Measurements from ENCODE around the gene CRKL. TPM values are rescaled to one million over a fixed set of nuclear protein-coding genes. Genes with fewer than 3 reads are reported as not detected.

CRKL gene
- total and polyA plus RNA-seq, 11 donors = 22.4 to 64.2 (median 52.9) TPM

DNA sequence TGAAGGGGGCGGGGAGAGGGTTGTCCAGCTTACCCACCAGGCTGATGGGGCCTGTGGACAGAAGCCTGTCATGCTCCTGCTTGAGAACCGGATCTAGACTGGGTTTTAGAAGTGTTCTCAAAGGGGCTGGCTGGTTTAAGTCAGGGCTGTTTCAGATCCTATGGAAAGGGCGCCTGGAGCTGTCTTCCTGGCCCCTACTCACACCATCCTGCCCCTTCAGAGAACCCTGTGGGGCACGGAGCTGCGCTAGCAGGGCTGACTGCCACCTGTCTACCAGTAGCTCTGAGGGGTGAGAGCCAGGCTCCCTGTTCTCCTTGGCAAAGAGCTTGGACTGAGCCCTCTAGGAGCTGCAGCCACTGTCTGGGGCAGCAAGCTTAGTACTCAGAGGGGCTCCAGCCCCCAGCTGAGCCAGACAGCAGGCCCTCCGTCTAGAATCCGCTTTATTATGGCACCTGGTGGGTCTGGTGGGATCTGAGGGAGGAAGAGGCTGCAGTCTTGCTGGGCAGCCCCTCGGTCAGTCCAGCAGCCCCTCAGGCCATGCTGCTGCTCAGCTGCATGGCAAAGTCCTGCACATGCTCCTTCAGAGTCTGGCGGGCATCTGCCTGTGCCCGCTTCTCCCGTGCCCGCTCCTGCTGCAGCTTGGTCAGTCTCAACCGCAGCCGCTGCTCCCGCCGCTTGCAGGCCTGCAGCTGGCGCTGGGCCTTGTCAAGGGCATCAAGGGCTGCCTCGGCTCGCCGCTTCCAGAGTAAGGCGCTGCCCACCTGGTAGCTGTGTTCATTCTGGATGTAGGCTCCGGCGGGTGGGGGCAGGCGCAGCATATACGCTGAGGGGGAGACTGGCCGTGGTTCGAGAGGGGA, 82.4 kb downstream of the CRKL start:
- no peak for TF ChIP-seq POLR2A (IDR thresholded peaks at IDR 0.05)
- TF ChIP-seq, protein P1, sequence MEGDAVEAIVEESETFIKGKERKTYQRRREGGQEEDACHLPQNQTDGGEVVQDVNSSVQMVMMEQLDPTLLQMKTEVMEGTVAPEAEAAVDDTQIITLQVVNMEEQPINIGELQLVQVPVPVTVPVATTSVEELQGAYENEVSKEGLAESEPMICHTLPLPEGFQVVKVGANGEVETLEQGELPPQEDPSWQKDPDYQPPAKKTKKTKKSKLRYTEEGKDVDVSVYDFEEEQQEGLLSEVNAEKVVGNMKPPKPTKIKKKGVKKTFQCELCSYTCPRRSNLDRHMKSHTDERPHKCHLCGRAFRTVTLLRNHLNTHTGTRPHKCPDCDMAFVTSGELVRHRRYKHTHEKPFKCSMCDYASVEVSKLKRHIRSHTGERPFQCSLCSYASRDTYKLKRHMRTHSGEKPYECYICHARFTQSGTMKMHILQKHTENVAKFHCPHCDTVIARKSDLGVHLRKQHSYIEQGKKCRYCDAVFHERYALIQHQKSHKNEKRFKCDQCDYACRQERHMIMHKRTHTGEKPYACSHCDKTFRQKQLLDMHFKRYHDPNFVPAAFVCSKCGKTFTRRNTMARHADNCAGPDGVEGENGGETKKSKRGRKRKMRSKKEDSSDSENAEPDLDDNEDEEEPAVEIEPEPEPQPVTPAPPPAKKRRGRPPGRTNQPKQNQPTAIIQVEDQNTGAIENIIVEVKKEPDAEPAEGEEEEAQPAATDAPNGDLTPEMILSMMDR (IDR thresholded peaks at IDR 0.05) = no peak
- peaks cover 3 to 36% (median 30%) of the 10 kb centered on the region in 12 donors for H3K4me1 ChIP-seq
- H3K9me3 ChIP-seq = no peaks in the 10 kb centered on the region
- H3K4me3 ChIP-seq = peak overlapping the region in 2 of 12 donors; percentile 79 to 81
- no peak for ATAC-seq
- WGBS, 4 donors = 89 to 93% (median 91%) methylated on average over 21 to 27 of the region's 27 CpGs
- no peaks in the 10 kb centered on the region for H3K27me3 ChIP-seq
- peak in 1 of 5 donors; percentile 5 for DNase-seq
- peak overlapping the region in 1 of 12 donors; percentile 98 for H3K27ac ChIP-seq
- peaks cover 0 to 56% (median 42%) of the 10 kb centered on the region in 9 donors for H3K36me3 ChIP-seq
- intact Hi-C loops (cut with DNase I) = loop anchor here in 4 of 10 donors (2.0 to 10.0 kb wide), 4 partner anchors 19 to 145 kb away; partner anchors contain the start of genes CRKL (in 2 of the 4), PI4KA (in 2 of the 4) and SNAP29 (in 2 of the 4)

DNA sequence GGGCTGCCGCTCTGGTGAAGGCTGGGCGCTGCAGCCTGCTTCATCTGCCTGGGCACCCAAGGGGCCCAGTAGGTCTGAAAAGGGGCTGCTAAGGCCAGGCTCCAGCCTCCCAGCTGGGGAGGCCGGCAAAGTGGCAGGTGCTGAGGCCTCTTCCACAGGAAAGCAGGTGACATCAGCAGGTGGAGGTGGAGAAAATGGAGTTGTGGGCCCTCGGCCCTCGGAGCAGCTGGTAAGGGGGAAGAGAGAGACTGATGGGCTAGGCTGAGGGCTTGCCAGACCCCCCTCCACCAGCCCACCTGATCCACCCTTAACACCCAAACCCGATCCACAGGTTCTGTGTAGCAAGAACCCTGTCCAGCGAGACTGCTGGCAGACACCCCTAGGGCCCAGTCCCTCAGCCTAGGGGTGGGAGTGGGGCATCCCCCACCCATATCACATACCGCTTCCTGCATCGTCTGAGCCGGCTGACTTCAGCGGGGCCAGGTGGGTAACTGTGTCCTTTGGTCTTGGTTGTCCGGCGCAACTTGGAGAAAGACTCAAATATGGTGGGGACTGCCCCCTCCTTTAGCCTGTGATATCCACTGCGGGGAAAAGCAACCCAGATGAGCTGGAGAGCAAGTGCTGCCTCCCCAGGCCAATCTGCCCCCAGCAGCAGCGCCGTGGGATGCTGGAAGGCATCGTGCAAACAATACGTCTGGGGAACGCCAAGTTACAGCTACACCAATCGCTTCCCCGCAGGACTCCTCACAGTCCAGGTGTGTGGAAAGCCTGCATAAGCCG, 83.2 kb downstream of the CRKL start:
- Histone ChIP-seq H3K9me3 (no peaks in the 10 kb centered on the region), H3K4me1 (peaks cover 3 to 36% (median 30%) of the 10 kb centered on the region in 12 donors), H3K36me3 (peaks cover 0 to 49% (median 42%) of the 10 kb centered on the region in 9 donors), H3K4me3 (peak overlapping the region; percentile 61 to 94 (median 78)), H3K27me3 (no peaks in the 10 kb centered on the region), H3K27ac (peak overlapping the region in 8 of 12 donors; percentile 91 to 99 (median 98))
- peak in 1 of 5 donors; percentile 15 for DNase-seq
- intact Hi-C loops (cut with DNase I) = loop anchor here in 3 of 10 donors (2.0 to 10.0 kb wide), 3 partner anchors 20 to 146 kb away; partner anchors contain the start of genes PI4KA (in 2 of the 3), SNAP29 (in 2 of the 3) and CRKL (in 1 of the 3)
- WGBS, 4 donors = 60 to 67% (median 63%) methylated on average over 13 to 22 of the region's 22 CpGs
- no peak for ATAC-seq
- TF ChIP-seq POLR2A (IDR thresholded peaks at IDR 0.05) = no peak
- TF ChIP-seq, protein P1 (IDR thresholded peaks at IDR 0.05) = no peak

DNA sequence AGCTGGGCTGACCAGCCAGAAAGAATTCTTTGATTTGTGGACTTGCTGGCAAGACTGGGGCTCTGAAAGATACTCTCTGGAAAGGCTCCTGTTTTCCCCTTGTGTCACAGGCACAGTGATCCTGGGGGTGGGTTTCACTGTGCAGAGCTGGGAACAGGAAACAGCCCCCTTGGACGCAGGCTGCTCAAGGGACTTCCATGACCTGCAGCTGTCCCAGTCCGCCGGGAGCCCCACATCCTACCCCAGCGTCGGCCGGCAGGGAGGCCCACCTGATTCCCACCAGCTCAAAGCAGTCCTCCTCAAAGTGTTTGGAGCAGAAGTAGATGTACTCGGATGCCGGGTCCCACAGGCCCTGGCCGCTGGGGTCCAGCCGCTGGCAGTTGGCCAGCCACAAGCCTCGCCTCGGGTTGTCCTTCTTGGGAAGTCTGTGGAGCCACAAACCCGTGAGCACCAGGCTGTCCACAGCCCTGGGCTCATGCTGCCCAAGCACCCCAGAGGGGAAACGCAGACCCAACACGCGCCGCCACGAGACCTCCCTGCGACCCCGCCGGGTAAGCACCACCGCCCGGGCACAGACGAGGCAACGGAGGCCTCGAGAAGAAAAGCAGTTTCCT, 83.9 kb downstream of the CRKL start:
- ATAC-seq (peak in 1 of 4 donors; percentile 9), DNase-seq (peak in 1 of 5 donors; percentile 3)
- Histone ChIP-seq H3K4me3 (peak overlapping the region; percentile 61 to 94 (median 78)), H3K4me1 (peaks cover 3 to 36% (median 30%) of the 10 kb centered on the region in 12 donors), H3K36me3 (peaks cover 0 to 43% (median 35%) of the 10 kb centered on the region in 9 donors), H3K27ac (peak overlapping the region; percentile 91 to 99 (median 98)), H3K9me3 (no peaks in the 10 kb centered on the region), H3K27me3 (no peaks in the 10 kb centered on the region)
- 2 to 4% (median 3%) methylated on average over 12 to 26 of the region's 26 CpGs for WGBS, 4 donors
- intact Hi-C loops (cut with DNase I) = loop anchor here in 3 of 10 donors (2.0 to 10.0 kb wide), 3 partner anchors 20 to 146 kb away; partner anchors contain the start of genes PI4KA (in 2 of the 3), SNAP29 (in 2 of the 3) and CRKL (in 1 of the 3)
- TF ChIP-seq POLR2A (IDR thresholded peaks at IDR 0.05) = no peak
- TF ChIP-seq, protein P1 (IDR thresholded peaks at IDR 0.05) = no peak

All from heart left ventricle (tissue), 16 donors.